ENCODE measurements around the gene NR1D2. TPM values are rescaled to one million over a fixed set of nuclear protein-coding genes. Genes with fewer than 3 reads are reported as not detected.

Gene NR1D2
- total RNA-seq, 2 experiments from 2014 or later: 3.8 to 4.1 TPM

GRCh38 chr3:23940775-23941174 is 4.3 kb upstream of the NR1D2 start:
- peaks cover 1% of the 10 kb centered on the region for H3K36me3 Mint-ChIP-seq
- ATAC-seq: no peak
- no peak overlapping the region for H3K4me3 Mint-ChIP-seq
- H3K27ac Mint-ChIP-seq: no peak overlapping the region
- CTCF ChIA-PET: no interaction called here
- H3K9me3 Mint-ChIP-seq (ENCODE audit: low read depth): no peaks in the 10 kb centered on the region
- peaks cover 8% of the 10 kb centered on the region for H3K4me1 Mint-ChIP-seq
- peaks cover 36% of the 10 kb centered on the region for H3K27me3 Mint-ChIP-seq
- DNase-seq: no peak

DNA sequence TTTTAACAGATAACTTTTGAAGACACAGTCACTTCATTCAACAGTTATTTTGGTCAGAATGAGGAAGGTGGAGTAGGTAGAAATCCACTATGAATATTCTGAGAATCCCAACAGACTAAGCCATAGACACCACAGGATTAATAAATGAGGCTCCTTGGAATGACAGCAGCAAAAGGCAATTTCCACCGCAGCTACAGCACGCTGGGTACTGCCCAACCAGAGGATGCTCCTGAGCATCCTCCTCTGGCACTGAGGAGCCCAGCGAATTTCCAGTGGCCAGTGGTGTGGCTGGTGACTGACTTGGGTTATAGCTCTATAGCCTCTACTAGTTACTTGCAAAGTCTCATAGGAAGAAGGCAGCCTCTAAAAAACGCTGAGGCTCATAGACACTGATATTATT is 3.6 kb upstream of the NR1D2 start:
- ATAC-seq: no peak
- Mint-ChIP-seq H3K4me1 (peaks cover 9% of the 10 kb centered on the region), H3K36me3 (peaks cover 1% of the 10 kb centered on the region), H3K27me3 (peaks cover 36% of the 10 kb centered on the region), H3K9me3 (ENCODE audit: low read depth) (no peaks in the 10 kb centered on the region), H3K4me3 (no peak overlapping the region), H3K27ac (no peak overlapping the region)
- no peak for DNase-seq
- CTCF ChIA-PET: no interaction called here

- H3K27ac Mint-ChIP-seq: no peak overlapping the region
- CTCF ChIA-PET: no interaction called here
Measured at GRCh38 chr3:23942546-23942945, 2.5 kb upstream of the NR1D2 start.

GRCh38 chr3:23944007-23944783 is 891 bp upstream of the NR1D2 start:
- DNase-seq (no peak), ATAC-seq (no peak)
- peak overlapping the region; percentile 16 for H3K27ac Mint-ChIP-seq
- peaks cover 14% of the 10 kb centered on the region for H3K4me1 Mint-ChIP-seq
- H3K27me3 Mint-ChIP-seq: peaks cover 28% of the 10 kb centered on the region
- peak overlapping the region; percentile 76 for H3K4me3 Mint-ChIP-seq
- no peaks in the 10 kb centered on the region for H3K9me3 Mint-ChIP-seq (ENCODE audit: low read depth)
- CTCF ChIA-PET: interaction anchor here (1.3 to 1.7 kb wide), 3 partner anchors 18 to 55 kb away, joined by 3 to 10 read pairs (median 3); partner anchors contain the start of genes NKIRAS1 and RPL15
- peaks cover 3% of the 10 kb centered on the region for H3K36me3 Mint-ChIP-seq

More at GRCh38 chr3:23942546-23942945, 2.5 kb upstream of the NR1D2 start:
- H3K36me3 Mint-ChIP-seq: peaks cover 3% of the 10 kb centered on the region
- peaks cover 28% of the 10 kb centered on the region for H3K27me3 Mint-ChIP-seq
- peaks cover 14% of the 10 kb centered on the region for H3K4me1 Mint-ChIP-seq
- ATAC-seq (no peak), DNase-seq (no peak)
- no peaks in the 10 kb centered on the region for H3K9me3 Mint-ChIP-seq (ENCODE audit: low read depth)
- H3K4me3 Mint-ChIP-seq: no peak overlapping the region

- no peak for ATAC-seq
- Mint-ChIP-seq H3K27me3 (peaks cover 28% of the 10 kb centered on the region), H3K27ac (no peak overlapping the region), H3K4me1 (peaks cover 27% of the 10 kb centered on the region), H3K9me3 (ENCODE audit: low read depth) (no peaks in the 10 kb centered on the region), H3K36me3 (peaks cover 3% of the 10 kb centered on the region), H3K4me3 (no peak overlapping the region)
- CTCF ChIA-PET: interaction anchor here (1.1 kb wide), 1 partner anchor 12 kb away, joined by 4 read pairs; no protein-coding TSS in a partner anchor
- DNase-seq: no peak
Measured at GRCh38 chr3:23945663-23945912, 502 bp downstream of the NR1D2 start.

DNA sequence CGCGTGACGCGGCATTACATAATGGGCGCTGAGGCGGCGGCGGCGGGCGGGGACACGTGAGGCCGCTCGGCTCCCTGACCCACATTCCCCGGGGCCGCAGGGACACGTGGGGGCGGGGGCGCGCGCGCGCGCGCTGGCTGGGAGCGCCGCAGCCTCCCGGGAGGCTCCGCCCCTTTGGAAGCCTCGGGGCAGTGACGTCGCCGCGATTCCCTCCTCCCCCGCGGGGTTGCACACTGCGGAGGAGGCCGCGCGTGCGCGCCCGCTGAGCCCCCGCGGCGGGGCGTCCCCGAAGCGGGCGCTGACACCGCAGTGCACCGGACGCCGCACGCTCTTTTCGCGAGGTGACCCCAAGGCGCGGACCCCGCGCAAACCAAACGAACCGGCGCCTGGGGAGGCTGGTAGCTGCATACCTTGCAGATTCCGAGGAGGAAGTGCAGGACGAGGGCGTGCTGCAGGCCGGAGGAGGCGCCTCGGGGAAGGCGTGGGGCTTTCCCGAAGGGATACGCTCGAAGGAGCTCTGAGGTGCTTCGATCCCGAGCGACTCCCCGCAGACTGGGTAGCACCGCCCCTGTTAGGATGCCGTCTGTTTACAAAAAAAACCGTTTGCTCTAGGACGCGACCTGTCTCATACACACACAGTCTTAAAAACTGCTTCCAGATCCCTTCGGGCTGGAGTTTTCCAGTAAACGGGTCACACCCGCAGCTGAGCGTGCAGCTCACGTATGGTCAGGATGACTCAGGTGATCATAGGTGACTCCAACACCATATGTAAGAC is 1.0 kb downstream of the NR1D2 start:
- H3K36me3 Mint-ChIP-seq: peaks cover 3% of the 10 kb centered on the region
- peaks cover 23% of the 10 kb centered on the region for H3K27me3 Mint-ChIP-seq
- H3K4me1 Mint-ChIP-seq: peaks cover 28% of the 10 kb centered on the region
- H3K27ac Mint-ChIP-seq: peak overlapping the region; percentile 84
- peak overlapping the region; percentile 80 for H3K4me3 Mint-ChIP-seq
- peak; percentile 82 for ATAC-seq
- CTCF ChIA-PET: interaction anchor here (1.1 to 1.5 kb wide), 4 partner anchors 9 to 29 kb away, joined by 3 to 5 read pairs (median 4); partner anchors contain the start of genes NKIRAS1 and RPL15
- H3K9me3 Mint-ChIP-seq (ENCODE audit: low read depth): no peaks in the 10 kb centered on the region
- peak; percentile 96 for DNase-seq

DNA sequence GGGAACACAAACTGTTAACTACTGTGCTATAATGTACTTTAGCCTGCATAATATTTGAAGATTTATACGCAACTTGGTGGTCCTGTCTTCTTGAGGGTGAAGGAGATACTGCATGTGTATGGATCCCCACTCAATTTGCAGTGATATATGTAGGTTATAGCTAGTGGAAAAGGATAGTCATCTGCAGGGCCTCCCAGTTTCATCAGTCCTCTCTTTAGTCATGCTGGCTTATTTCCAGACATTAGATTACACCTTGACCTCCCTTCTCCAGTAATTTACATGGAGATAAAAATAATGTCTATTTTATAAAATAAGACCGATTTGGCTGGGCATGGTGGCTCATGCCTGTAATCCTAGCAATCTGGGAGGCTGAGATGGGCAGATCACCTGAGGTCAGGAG is 3.7 kb downstream of the NR1D2 start:
- Mint-ChIP-seq H3K27me3 (peaks cover 9% of the 10 kb centered on the region), H3K27ac (no peak overlapping the region), H3K4me1 (peaks cover 37% of the 10 kb centered on the region), H3K9me3 (ENCODE audit: low read depth) (no peaks in the 10 kb centered on the region), H3K36me3 (peaks cover 3% of the 10 kb centered on the region), H3K4me3 (no peak overlapping the region)
- ATAC-seq: no peak
- DNase-seq: no peak
- CTCF ChIA-PET: interaction anchor here (1.6 kb wide), 1 partner anchor 9 kb away, joined by 4 read pairs; no protein-coding TSS in a partner anchor

DNA sequence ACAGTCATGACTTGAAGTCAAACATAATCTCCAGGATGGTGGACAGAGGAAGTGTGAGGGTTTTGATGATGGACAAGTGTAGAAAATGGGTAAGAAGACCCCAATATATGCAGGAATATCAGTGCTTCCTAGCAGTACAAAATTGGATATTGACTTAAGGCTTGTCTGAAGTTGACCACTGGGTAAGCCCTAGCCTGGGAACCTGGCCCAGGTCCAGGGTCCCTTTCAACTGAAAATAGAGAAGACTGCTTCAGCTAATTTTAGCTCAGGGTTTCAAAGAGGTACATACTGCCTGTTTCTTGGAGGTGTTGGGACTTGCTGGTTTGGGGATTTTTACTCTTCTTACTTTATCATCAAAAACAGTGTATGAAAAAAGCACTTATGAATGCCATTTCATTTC is 4.7 kb downstream of the NR1D2 start:
- CTCF ChIA-PET: interaction anchor here (1.2 to 2.7 kb wide), 4 partner anchors 8 to 61 kb away, joined by 3 to 9 read pairs (median 4); partner anchors contain the start of genes NKIRAS1 and RPL15
- H3K27me3 Mint-ChIP-seq: no peaks in the 10 kb centered on the region
- DNase-seq (no peak), ATAC-seq (no peak)
- H3K27ac Mint-ChIP-seq: peak overlapping the region; percentile 94
- H3K4me3 Mint-ChIP-seq: peak overlapping the region; percentile 71
- peaks cover 29% of the 10 kb centered on the region for H3K4me1 Mint-ChIP-seq
- H3K9me3 Mint-ChIP-seq (ENCODE audit: low read depth): no peaks in the 10 kb centered on the region
- H3K36me3 Mint-ChIP-seq: peaks cover 4% of the 10 kb centered on the region

GRCh38 chr3:23950293-23950692 is 5.2 kb downstream of the NR1D2 start:
- Mint-ChIP-seq H3K9me3 (ENCODE audit: low read depth) (no peaks in the 10 kb centered on the region), H3K27me3 (no peaks in the 10 kb centered on the region), H3K36me3 (peaks cover 4% of the 10 kb centered on the region), H3K27ac (peak overlapping the region; percentile 94), H3K4me3 (peak overlapping the region; percentile 71), H3K4me1 (peaks cover 29% of the 10 kb centered on the region)
- DNase-seq (no peak), ATAC-seq (no peak)
- CTCF ChIA-PET: interaction anchor here (1.2 to 2.7 kb wide), 4 partner anchors 8 to 62 kb away, joined by 3 to 9 read pairs (median 4); partner anchors contain the start of genes NKIRAS1 and RPL15

DNA sequence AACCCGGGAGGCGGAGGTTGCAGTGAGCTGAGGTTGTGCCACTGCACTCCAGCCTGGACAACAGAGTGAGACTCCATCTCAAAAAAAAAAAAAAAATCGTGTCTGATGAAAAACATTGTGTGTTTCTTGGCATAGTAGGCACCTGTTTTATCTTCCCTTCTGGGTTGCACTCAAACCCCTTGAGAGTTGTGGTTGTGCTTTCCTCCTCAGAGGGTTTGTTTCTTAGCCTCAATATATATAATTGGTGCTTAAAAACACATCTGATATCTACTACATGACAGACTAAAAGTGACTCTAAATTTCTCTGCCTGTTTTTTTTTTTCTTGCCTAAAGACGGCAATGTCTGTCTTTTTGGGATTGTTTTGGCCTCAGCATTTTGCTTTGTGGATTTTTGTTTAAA is 7.6 kb downstream of the NR1D2 start:
- no peak for DNase-seq
- peaks cover 22% of the 10 kb centered on the region for H3K4me1 Mint-ChIP-seq
- H3K27ac Mint-ChIP-seq: no peak overlapping the region
- ATAC-seq: no peak
- H3K9me3 Mint-ChIP-seq (ENCODE audit: low read depth): no peaks in the 10 kb centered on the region
- peaks cover 4% of the 10 kb centered on the region for H3K36me3 Mint-ChIP-seq
- no peak overlapping the region for H3K4me3 Mint-ChIP-seq
- no peaks in the 10 kb centered on the region for H3K27me3 Mint-ChIP-seq
- CTCF ChIA-PET: no interaction called here

DNA sequence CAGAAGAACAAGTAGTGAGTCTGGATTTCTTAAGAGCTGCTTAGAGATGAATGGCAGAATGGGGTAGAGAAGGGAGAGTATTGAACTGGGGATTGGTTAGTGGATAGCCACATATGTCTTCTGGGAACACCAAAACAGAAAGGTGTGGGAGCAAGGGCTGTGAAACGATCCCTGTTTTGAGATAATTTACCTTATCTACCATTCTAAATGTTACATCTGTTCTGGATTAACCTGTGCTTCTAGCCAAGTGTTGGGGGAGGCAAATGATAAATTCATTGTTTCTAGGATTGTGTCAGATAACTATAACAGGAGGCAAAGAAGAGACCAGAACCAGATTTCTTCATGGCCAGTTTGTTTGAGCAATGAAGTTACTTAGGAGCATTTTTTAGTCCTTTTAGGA is 8.4 kb downstream of the NR1D2 start:
- Mint-ChIP-seq H3K9me3 (ENCODE audit: low read depth) (no peaks in the 10 kb centered on the region), H3K27me3 (no peaks in the 10 kb centered on the region), H3K4me3 (no peak overlapping the region), H3K4me1 (peaks cover 22% of the 10 kb centered on the region), H3K36me3 (peaks cover 4% of the 10 kb centered on the region), H3K27ac (no peak overlapping the region)
- ATAC-seq: no peak
- no peak for DNase-seq
- CTCF ChIA-PET: no interaction called here

- no peaks in the 10 kb centered on the region for H3K27me3 Mint-ChIP-seq
- ATAC-seq (no peak), DNase-seq (no peak)
- no peak overlapping the region for H3K4me3 Mint-ChIP-seq
- CTCF ChIA-PET: no interaction called here
- H3K9me3 Mint-ChIP-seq (ENCODE audit: low read depth): no peaks in the 10 kb centered on the region
- peaks cover 4% of the 10 kb centered on the region for H3K36me3 Mint-ChIP-seq
- no peak overlapping the region for H3K27ac Mint-ChIP-seq
- peaks cover 26% of the 10 kb centered on the region for H3K4me1 Mint-ChIP-seq
Measured at GRCh38 chr3:23954144-23954543, 9.1 kb downstream of the NR1D2 start.

DNA sequence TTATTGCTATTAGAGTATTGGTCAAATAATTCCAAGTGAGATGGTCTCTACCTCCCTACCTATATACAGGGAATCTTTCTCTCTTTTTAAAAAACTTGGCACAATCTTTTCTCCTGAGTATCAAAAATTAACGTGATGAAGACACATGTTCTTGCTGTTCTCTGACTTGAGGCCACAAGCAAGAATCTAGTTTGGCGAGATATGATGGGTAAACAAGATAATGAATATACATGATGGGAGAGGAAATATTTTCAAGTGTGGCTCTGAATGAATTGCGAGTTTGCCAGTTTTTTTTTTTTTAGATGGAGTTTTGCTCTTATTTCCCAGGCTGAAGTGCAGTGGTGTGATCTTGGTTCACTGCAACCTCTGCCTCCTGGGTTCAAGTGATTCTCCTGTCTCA is 11.6 kb downstream of the NR1D2 start:
- peaks cover 4% of the 10 kb centered on the region for H3K36me3 Mint-ChIP-seq
- no peaks in the 10 kb centered on the region for H3K27me3 Mint-ChIP-seq
- CTCF ChIA-PET: no interaction called here
- DNase-seq: no peak
- peaks cover 14% of the 10 kb centered on the region for H3K4me1 Mint-ChIP-seq
- H3K4me3 Mint-ChIP-seq: no peak overlapping the region
- no peak overlapping the region for H3K27ac Mint-ChIP-seq
- H3K9me3 Mint-ChIP-seq (ENCODE audit: low read depth): no peaks in the 10 kb centered on the region
- ATAC-seq: no peak
